Measurements from ENCODE around the gene RCAN2.

Gene RCAN2

DNA sequence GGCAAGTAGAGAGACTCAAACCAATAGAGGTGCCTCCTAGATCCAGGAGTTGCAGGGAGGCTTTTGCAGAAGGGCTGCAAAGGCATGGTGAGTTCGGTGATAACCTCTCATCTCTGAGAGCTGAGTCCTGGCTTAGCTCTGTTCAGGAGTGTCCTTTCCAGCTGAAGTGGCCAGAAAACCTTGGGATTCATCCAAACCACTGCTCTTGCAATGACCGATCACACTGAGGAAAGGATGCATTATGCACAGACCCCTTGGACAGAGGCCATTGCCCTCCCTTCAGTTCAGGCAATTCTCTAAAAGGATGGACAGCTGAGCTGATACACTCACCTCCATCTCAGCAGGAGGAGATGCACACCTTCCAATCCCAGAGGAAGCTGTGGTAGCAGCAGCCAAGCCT is 161.7 kb downstream of the RCAN2 start:
- DNase-seq, result no peak

DNA sequence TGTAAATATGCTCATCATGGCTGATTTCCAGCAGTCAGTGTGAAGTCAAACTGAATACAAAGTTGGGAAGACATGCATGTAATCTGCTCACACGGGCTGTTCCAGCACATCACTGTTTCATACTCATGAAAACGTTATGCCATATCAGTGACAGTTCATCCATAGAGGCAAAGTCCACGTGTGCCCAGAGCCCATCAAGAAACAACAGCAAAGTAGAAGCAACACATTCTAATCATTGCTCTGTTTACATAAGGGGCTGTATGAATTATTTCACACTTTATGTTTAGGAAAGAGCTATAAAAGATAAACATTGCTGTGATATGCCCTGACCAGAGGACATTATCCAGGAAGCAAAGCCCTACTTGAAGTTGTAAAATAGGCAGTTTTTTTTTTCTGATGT is 163.5 kb downstream of the RCAN2 start:
- no peak for DNase-seq

DNA sequence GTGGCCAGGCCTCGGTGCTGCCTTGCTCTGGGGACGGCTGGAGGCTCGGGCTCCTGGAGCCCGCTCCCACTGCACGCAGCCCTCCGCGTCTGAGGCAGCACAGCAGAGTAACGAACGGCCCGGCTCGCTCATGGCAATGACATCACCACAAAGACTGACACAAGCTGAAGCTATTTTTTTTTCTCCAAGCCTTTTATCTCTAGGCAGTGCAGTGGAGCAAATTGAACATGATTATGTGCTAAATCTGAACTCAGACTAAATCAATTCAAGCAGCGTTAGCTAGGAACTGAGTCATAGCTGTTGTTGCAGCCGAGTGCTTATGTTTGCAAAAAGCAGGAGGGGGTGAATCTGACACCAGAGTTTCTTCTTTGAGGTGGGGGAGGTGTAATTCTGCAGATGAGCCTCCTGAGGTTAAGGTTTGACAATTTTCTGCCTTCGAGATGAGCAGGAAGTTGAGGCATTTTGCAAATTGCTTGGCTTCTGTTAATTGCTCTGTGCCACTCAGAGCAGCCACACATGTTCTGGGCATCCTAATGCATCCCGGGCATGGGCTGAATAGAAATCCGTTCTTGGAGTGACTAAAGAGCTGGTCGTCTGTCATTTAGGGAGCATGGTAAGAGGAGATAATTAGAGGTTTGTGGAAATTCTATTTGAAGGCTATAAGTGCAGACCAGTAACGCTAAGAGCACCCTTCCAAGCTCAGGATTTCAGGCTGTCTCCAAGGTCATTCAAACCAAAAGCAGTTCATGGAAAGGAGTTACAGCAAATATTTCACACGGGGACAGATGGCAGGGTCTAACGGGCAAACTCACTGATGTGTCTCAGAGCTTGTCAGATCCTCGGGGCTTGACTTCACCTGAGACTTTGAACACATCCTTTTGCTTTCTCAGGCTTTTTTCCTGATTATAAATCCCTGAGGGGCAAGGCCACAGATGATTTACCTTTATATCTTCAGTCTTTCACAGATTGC is 165.4 kb downstream of the RCAN2 start:
- DNase-seq, result peak; percentile 80

DNA sequence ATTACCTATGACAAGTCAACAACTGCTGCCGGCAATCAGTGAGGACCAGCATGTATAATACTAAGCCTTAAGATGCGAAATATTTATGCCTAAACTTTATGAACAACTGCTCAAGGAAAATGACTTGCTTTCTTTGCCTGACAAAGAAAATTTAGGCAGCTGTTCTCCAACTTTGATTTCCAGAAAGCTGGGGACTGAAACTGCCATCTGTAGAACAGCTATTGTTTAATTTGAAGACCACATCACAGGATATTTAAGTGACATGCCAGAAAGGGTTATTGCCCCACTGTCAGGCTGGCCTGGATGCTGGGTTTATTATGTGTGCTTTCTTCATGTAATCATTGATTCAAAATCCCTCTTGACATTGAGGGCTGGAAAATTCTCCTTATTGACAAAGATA is 166.5 kb downstream of the RCAN2 start:
- DNase-seq, result no peak

DNA sequence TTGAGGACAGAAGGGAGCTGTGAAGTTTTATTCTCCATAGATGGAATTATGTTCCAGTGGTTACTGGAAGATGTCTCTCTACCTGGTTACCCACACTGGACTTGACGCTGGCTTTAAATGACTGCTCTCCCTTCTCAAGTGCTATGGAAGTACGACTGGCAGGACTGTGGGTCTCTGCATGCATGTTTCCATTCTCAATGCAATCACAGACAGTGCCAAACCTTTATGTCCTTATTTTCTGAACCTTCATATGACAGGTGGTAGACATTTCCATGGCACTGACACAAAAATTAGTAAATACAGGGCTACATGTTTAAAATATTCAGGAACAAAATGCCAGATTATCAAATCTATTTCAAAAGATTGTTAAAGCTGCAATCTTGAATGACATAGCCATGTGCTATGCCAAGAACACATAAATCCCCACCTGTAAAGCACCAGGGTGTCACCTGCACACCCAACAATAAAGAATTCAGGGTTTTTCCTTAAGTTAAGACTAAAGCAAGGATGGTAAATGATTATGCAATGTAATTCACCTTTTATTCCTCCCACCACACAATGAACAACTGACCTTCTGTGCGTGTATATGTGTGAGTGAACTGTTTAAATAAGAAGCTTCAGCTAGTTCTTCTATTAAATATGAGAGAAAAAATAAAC is 167.2 kb downstream of the RCAN2 start:
- no peak for DNase-seq

DNA sequence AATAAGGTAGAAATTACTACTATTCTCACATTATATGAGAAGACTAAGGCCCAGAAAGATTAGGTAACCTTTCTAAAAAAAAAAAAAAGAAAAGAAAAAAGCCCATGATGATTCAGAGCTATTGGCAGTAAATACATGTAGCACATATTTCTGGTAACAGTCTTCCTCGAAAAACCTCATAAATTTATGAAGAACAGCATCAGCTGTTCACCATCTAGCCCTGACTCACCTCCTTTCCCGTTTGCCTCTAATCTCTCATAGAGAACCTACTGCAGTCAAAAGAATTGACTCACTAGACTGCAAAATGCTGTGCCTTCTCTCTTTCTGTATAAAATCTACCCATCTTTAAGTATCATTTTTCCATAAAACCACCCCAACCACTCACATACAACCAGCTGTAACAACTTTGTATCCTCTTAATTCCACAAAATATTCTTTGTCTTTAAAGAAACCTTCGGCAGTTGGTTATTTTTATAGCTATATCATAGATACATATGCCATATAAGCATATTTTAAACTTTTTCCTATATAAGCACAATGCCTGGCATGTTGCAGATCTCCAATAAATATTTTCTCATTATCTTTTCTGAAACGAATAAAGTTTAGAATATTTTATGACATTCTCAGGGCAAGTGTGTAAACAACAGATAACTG is 167.8 kb downstream of the RCAN2 start:
- peak; percentile 68 for DNase-seq

DNA sequence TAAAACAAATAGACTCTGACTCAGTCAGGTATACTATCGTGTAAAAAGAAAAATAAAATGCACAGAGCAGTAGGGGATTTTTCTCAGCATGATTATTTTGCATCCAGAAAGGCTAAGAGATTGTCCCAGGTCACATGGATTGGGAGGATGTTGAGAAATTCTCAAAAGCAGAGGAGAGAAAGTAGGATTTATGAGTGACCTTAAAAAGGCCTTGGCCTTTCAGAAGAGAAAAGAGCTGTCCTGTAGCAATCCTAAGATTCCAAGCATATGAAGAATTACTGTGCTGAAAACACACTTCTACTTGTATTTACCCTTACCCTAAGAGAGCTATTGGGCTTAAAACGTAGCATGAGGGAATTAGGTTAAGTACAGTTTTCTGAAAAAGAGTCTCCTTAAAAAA is 170.7 kb downstream of the RCAN2 start:
- no peak for DNase-seq

DNA sequence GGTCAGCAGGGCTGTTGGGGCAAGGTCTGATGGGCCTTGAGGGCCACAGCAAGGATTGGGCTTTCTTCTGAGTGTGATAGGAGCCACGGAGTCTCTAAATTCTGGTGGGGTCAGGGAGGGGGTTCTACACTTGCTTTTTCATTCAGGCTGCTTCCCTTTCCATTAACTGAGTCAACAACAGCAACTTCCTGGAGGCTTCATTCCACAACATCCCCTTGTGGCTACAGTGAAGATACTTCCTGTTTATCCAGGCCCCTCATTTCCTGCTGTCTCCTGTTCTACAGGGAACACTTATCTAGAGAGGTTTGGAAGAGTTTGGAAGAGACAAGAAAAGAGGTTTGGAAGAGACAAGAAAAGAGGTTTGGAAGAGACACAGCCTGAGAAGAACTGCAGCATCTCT is 175.7 kb downstream of the RCAN2 start:
- DNase-seq, result no peak

DNA sequence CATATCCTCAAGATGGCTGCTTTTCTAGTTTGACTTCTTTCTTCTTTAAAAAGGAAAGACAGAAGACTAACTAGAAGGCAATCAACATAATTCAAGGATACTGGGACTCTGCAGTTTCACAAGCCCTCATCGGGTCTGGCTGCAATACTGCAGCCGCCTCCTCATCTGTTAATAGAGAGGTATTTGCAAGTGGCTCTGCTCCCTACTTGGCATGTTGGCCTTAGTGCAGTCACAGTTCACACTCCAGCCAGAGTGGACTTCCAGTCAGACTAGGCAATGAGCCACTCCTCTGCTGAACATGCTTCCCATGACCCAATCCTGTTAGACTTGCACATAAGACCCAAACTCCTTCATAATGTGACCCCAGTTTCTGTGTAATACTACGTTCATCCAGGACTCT is 178.6 kb downstream of the RCAN2 start:
- no peak for DNase-seq

DNA sequence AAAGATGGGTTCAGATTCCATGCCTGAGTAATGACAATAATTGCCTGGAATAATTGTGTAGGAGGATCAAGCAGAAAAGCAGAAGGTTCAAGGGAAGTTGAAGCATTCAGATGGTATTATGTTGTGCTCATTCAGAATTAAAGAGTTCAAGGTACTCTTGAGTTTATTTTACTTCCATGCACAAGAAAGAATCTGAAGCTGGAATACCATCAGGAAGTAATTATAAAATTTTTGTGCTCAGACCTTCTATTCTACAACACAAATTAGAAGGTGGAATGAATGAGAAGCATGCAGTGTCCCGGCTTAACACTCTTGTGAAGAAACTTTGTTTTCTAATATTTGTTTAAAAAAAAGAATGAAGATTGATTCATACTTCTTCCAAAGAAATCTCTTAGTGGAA is 181.1 kb downstream of the RCAN2 start:
- no peak for DNase-seq

DNA sequence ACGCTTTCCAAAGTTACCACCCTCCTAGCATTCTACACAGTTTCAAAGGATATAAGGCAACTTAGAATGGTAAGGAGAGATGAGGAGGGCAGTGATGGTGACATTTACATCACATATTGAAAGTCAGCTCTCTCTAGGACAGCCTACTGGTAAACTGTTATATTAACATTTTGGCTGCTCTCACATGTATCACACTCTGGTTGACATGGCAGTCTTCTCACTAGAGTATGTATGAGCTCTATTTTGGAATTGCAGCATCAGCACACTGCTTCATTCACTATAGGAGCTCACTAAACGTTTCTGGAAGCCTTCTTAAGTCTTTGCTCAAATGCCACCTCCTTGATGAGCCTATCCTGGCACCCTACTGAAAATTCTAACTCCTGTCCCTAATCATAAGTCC is 184.8 kb downstream of the RCAN2 start:
- DNase-seq, result no peak

DNA sequence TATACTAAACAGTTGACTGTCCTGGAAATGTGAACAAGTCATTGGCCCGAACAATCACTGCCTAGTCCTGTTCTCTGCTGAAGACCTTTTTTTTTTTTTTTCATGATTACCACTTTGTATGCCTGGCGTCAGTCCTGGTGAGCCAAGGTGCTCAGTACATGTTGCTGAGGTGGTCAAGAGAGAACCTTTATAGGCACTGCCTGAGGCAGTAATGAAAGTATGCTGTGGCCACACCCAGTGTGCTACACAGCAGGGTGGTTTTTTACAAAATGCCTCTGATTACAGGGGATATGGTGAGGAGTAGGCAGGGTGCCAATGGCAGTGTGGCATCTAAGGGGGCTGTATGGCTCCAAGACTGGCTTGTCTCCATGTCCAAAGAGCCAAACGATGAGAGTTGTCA is 185.4 kb downstream of the RCAN2 start:
- DNase-seq, result no peak

DNA sequence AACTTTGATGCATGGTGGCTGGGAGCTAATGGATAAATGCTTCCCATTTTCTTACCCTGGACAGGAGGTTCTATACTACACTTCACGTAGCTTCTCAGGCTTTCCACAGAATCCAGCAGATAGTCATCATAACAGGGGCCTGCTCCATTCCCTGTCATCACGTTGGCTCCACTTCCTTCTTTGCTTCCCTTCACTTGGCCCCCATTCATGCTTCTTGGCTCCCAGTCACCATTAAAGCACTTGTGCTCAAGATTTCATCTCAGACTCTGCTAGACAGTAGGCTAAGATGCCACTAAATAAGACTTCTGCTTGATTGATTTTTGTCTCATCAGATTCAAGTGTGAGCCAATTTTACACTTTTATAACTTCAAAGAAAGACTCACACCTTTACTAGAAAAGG is 186.0 kb downstream of the RCAN2 start:
- no peak for DNase-seq

DNA sequence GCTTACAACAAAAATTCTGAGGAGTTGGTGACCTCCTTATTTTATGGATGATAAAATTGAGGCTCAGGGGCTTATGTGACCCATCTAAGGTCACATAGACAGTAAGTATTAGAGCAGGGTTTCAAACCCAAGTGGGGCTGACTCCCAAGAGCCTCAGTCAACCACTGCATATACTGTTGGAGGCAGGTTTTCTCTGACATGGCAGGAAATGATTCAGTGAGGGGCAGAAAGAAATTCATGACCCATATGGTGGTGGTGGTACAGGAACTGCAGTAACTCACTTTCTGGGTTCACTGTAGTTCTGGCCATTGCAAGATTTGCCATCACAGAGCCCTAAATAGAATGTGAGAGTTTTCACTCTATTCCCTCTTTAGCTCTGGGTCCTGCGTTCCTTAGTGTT is 188.4 kb downstream of the RCAN2 start:
- DNase-seq, result no peak

DNA sequence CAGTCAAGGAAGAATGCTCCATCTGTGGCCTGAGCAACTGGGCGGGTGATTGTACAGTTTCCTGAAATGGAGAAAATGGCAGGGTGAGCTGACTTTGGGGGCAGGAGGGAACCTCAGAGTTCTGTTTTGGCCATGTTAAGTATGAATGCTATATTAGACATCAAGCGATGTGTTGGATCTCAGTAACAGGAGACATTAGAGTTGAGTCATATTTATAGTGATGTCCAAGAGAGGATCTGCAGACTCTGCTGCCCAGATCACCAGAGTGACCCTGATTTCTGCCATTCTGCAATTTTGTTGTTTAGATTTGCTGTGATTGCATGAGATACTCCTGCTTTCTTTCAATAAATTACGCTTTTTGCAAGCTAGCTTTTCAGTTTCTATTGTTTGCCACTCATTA is 189.1 kb downstream of the RCAN2 start:
- no peak for DNase-seq

DNA sequence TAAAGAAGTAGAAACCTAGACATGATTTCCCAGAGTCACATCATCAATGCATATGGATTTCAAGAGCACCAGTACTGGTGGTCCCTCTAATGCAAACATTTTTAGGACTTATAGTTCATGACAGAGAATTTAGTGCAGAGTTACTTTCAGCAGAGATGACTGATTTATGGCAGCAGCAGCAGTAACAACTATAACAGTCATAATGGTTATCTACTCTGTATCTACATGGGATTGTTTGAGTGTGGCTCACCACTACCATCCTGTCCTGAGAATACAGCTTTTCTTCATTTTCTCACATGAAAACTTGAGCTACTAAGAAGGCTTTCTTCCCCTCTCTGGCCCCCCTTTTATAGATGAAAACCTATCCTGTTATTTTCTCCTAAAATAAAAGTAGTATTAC is 192.0 kb downstream of the RCAN2 start:
- DNase-seq, result peak; percentile 4

DNA sequence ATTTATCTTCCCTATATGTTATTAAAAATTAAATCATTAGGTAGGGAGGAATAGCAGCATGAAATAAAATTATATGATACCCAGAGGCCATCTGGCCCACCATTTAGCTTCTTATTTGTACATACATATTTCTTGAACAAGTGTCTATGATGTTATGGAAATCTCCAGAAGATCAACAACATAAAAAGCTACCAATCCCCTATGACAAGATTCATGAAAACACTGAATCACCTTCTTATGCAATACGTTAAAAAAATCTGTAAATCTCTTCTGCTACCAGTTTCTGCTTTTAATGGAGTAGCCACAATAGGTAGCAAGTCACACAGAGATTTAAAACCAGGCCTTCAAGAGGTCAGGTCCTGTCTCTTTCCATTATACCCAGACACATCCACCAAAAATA is 194.7 kb downstream of the RCAN2 start:
- DNase-seq, result no peak

DNA sequence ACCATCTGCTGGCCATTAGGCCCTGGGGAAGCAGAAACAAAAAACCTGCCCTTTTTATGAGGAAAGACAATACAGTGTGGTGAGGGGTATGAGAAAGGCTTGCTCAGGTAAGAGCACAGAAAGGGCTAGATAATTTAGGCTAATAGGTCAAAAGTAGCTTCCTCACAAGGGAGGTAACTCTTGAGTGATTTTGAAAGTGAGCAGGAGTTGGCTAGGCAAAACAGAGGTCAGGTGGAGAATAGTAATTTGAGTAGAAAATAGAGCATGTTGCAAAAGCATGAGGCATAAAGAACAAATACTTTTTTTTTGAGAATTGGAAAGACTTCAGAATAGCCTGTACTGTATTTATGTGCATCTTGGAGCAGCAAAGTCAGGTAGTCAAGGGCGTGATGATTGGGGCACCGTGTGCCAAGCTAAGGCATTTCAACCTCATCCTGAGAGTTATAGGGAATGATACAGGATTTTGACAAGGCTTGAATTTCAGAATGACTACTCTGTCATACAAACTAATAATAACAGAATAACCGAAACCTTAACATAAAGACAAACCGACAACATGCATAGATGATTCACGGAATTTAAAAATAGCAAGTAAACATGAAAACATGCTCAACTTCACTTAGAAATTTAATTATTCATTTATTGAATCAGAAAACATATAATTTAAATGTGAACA is 197.5 kb downstream of the RCAN2 start:
- peak; percentile 12 for DNase-seq

DNA sequence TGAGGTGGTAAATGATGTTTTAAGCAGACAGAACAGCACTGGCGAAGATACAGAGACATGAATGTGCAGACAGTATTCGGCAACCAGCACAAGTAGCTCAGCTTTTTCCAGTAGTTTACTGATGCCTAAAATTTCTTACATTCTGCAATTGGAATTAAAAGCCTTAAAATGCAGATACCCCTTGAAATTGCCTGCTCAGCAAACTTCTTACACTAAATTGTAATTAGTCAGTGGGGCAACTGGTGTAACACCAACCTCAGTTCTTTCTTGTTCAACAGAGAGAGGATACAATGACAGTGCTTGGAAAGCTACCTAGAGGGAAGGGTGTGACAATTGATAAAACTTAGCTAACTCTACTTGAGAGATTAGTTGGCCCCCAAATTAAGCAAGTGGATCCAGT is 199.4 kb downstream of the RCAN2 start:
- DNase-seq, result no peak

DNA sequence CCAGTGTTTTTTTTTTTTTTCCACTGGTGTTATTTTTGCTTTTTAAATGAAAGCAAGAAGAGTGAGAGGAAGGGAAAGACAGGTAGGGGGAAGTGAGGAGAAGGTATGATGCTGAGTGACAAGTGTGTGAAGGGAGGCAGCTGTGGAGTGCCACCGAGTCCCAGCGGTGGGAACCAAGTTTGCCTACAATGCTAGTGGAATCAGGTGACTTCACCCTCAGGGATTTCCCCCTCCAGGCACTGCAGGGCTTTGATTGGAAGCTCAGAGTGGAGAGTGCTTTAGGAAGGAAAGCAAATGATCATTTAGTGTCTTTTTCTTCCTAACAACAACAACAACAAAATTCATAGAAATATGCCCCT is 200.0 kb downstream of the RCAN2 start:
- DNase-seq, result no peak

DNA sequence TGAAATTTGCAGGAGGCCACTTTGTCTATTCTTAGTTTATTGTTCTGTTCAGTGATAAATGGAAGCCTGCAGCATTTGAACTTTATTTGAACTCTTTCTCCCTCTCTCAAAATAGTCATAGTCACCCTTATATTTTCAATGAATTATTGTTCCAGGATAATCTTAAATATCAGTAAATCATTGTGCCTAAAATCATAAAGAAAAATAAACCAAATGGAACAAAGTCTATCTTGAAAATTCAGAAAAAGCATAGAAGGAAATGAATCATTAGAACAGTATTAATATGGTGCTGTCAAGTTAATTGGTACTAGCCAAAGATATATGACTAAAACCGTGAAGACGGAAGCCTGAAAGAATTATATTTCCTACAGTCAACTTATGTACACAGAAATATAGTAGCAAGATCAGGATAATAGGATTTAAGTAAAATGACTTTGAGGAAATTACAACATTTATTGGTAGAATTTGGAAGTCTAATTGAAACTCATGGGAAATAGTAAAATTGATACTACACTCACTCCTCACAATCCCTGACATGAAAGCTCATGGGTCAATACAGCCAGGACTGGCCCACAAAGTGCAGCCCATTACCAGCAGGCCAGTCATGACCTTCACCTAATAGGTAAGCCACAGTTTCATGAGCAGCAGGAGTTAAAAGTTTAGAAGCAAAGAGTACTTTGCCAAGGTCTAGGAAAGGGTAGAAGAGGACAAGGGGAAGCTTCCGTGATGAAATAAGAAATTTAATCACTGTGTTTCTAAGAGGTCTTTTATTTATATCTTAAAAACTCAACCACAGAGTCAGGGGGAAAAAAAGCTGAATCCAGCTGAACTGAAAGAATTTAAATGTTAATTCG is 200.6 kb downstream of the RCAN2 start:
- DNase-seq, result no peak

DNA sequence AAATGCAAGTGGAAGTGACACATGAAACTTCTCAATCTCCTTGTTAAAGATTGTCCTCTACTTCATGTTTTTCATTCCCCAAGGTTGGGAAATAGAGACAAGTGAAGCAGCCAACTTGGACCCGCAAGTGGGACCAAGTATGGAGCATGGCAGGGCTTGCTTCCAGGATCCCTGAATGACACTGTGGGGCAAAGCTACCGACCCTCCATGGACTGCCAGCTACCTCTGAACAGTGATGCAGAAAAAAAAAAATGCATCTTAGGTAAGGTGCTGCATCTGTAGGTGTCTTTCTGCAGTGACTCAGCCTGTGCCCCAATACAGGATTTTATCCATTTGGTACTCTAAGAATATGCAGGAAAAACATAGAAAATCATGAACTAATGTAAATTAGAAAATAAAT is 201.4 kb downstream of the RCAN2 start:
- no peak for DNase-seq

DNA sequence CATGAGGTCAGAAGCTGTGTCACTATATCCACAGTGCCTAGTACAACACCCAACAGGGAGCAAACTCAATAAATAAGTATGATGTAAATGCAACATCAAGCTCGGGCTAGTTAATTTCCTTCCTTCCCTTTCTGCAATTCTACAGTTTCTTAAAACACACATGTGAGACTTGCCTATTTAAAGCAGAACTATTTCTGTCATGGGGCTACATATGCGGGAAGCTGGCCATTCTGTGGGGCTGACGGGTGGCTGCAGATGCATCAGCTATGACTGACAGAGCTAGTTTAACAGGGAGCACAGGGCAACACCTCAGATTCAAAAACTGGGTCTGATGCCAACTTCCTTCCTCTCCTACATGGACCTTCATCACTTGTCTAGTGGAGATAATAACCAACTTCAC is 202.4 kb downstream of the RCAN2 start:
- DNase-seq, result no peak
